HG03460 (cell line): ENCODE data around the gene P2RY4.
A peak's percentile ranks its signal among the peaks of the same experiment; 100 is the strongest.
"Not testable (repeated sequence)": the region's sequence is repeated elsewhere in the genome, so short reads cannot be mapped to it uniquely, and the experiment has no call there.

Source experiments
- ATAC-seq: cut with Tn5 transposase; IDR thresholded peaks from one replicate; pipeline ENCODE4 v1.9.1; 2021; ENCODE audit not compliant: unreplicated experiment

The P2RY4 gene

DNA sequence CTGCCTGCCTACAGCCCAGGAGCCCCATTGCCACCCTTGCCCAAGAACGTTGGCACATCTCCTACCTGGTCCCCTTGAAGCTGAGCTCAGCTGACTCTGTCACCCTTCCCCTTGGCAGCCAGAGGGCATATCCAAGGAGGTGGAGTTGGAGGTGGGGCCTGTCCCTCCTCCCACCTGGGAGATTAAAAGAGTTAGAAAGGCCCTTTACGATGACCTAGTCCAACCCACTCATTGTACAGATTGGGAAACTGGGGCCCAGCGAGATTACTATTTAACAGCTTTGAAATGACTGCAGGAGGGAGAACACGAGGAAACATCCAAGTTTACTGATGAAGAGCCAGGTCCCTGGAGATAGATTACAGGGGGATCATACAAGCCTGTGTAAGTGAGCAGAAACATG lies at the start of gene P2RY4:
TSS of gene P2RY4 (minus strand) at position 101 of the 400 bp plus-strand sequence. CDS start 580 bp downstream, outside the sequence.
- no peak for ATAC-seq

DNA sequence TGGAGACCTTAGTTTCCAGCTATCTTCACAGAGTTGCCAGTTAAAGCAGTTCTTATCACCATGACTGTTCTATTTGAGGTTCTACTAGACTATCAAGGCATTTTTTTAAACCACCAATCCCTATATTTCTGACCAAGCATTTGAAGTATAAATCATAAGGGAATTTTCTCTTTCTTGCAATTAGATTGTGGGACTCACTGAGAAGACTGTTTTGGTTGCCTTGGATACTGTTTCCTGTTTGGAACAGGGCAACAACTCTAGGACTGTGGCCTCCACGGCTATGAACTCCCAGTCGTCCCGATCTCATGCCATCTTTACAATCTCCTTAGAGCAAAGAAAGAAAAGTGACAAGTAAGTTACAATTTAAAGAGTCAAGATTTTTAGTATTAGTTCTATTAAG lies 41.7 kb upstream of the P2RY4 start:
- no peak for ATAC-seq

DNA sequence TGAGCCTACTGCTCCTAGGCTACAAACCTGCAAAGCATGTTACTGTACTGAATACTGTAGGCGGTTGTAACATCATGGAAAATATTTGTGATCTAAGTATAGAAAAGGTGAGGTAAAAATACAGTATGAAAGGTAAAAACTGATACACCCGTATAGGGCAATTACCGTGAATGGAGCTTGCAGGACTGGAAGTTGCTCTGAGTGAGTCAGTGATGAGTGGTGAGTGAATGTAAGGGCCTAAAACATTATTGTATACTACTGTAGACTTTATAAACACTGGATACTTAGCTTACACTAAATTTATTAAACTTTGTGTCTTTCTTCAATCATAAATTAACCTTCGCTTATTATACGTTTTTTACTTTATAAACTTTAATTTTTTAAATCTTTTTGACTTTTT lies 33.6 kb upstream of the P2RY4 start:
- ATAC-seq = no peak

GRCh38 chrX:70292788-70293187 lies 32.8 kb upstream of the P2RY4 start:
- ATAC-seq = no peak

- ATAC-seq = peak; percentile 97
Observed at GRCh38 chrX:70289793-70290770, 30.1 kb upstream of the P2RY4 start, which contains the start of the genes KIF4A and PDZD11. KIF4A (plus strand) TSS chrX:70290104; CDS start chrX:70290459, 355 bp downstream. PDZD11 (minus strand) TSS chrX:70289927; CDS start chrX:70289341, 586 bp downstream.

- ATAC-seq = no peak
Observed at GRCh38 chrX:70289168-70289792, 29.3 kb upstream of the P2RY4 start.

DNA sequence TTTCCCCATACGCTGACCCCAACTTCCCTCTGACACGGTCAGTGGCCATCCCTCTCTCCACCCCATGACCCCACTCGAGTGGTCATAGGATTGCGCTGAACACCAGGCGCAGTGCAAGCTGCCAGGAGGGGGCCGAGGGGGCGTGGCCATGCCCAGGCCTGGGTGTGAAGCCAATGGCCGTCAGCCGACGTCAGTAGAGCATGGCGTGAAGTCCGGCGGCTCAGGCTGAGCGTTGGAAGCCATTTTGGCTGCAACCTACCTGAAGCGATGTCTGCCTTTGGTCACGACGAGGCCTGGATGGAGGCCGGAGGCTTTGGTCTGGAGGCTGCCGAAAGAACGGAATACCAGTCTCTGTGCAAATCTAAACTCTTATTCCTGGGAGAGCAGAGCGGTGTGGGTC lies 21.9 kb upstream of the P2RY4 start, which contains the start of gene RAB41:
TSS of gene RAB41 (plus strand) at position 222 of the 400 bp plus-strand sequence. CDS start at position 268, 46 bp downstream.
- no peak for ATAC-seq

DNA sequence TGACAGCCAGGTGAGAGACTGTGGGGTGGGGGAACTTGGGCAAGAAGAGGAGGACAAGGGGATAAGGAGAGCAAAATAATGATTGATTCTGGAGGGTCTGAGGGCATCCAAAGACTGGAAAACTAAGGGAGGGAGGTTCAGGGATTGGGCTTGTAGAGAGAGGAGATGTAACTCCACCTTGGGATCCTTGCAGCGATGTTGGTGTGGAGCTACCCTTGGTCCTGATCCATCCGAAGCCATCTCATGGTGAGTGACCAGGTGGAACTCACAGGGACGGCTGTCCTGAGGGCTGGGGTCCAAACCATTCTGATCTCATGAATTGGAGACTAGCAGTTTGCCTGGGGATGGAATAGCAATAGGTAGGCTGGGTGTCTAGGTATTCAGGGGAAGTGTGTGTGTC lies 20.6 kb upstream of the P2RY4 start:
- no peak for ATAC-seq

- ATAC-seq = no peak
Observed at GRCh38 chrX:70279081-70279480, 19.1 kb upstream of the P2RY4 start.

- ATAC-seq = not testable (repeated sequence)
Observed at GRCh38 chrX:70274029-70274428, 14.0 kb upstream of the P2RY4 start.

DNA sequence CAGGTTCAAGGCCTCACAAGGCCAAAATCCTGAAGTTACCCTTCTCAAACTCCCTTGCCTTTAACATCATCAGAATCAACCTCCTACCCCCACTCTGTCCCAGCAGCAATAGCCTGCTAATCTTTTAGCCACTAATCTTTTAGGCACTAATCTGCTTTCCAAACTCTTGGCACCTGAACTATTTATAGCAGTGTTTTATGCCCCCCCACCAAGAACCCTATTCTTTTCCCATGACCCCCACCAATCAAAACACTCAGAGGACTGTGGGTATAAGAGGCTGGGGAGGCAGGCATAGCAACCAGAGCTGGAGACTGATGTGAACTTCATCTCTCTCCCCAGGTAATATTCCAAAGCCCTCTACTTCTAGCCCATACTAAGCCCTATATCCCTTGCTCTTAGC lies 8.0 kb upstream of the P2RY4 start, which contains the start of gene ARR3:
TSS of gene ARR3 (plus strand) at position 301 of the 400 bp plus-strand sequence. CDS start 1,052 bp downstream, outside the sequence.
- no peak for ATAC-seq

DNA sequence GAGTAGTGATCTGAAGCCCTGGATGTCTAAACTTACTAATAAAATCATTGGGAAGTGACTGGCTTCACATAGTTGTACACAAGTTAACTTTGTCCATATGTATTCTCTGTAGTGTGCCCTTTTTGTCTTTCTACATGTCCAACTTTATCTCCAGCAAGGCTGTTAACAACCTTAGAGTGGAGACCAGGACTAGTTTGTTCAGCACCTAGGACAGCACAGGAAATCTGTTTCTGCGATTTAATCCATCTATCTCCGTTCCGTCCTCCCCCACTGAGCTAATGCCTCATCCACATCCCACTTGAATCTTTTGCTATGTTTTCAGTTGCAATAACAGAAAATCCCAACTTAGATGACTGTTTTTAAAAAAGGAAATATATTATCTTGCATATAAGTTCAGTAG lies 4.8 kb upstream of the P2RY4 start:
- no peak for ATAC-seq

GRCh38 chrX:70262952-70263567 lies 3.1 kb upstream of the P2RY4 start:
- ATAC-seq = no peak

DNA sequence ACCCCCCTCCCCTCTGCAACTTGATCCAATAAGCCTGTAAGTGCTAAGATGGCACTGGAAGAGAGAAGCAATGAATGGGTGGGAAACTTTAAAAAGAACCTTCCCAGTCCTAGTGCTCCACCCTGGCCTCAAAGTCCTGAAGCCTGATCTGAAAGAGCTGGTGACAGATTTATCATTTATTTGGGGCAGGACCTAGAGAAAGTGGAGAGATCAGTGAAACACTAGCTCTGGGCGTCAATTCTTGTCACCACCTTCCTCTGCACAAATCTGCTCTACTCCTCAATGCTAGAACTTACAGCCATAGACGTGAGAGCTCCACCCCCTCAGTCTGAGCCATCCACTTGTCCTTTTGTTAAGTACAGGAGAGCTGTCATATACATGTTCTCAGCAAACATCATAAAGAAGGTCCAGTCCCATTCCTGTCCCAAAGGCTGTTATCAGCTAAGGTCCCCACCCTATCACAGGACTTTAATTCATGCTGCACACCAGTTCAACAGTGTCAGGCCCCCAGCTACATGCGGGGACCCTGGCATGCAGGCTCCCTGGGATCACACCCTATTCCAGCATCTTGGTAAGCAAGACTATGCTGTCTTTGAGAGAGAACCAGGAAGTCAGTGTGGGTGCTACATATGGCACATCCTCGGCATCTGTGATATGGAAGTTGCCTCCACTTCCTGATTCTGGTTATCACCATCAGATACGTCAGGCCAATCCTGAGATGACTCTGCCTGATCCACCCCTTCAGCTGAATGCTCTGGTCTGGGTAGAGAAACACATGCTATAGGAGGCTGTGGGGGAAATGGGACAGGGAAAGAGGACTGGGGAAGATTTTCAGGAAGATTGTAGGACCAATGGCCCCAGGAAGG lies 2.3 kb downstream of the P2RY4 start:
- no peak for ATAC-seq

- ATAC-seq = no peak
Observed at GRCh38 chrX:70255452-70255851, 4.6 kb downstream of the P2RY4 start.

- no peak for ATAC-seq
Observed at GRCh38 chrX:70254909-70255308, 5.1 kb downstream of the P2RY4 start.

- ATAC-seq = no peak
Observed at GRCh38 chrX:70254063-70254400, 6.0 kb downstream of the P2RY4 start.

DNA sequence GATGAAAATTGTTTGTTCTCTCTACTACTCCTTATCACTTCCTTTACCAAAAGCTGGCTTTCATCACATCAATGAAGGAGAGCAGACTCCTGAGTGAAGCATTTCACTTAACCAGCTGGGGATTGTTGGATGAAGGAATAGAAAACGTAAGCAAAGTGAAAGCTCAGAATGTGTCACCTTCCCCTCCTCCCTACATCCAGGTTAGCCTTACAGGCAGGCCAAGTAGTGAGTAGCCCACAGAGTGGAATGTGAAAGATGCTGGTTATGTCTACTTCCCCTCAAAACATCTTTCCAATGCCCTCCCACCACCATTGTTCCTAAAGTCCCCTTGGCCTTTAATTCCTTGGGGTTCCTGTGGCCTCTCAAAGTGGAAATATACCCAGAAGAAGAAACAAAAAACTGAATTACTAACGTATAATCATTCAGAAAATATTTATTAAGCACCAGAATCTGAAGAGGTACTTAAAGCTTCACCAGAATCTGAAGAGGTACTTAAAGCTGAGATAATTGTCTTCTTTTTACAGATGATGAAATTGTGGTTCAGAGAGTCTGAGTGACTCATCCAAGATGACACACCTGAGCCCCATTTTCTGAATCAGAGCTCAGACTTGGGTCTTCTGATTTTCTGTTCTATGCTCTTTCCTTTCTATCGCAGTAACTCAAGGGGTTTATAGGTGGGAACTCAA lies 6.5 kb downstream of the P2RY4 start:
- ATAC-seq = no peak

DNA sequence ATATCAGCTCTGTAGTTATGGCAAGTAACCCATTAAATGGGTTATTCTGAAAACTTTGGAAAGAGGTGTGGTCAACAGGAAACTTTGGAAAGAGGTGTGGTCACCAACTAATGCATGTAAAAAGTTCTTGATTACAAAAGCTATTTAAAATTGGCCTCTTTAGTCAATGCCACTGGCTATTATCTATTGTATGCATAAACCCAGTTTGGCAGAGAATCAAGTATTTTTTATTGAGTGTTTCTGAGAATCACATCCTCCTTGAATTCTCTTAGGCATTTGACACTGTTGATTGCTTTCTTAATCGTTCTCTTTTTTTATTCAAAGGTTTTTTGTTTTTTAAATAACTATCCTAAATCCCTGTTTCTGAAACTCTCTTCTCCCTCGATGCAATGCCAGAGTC lies 7.5 kb downstream of the P2RY4 start:
- ATAC-seq = no peak

- no peak for ATAC-seq
Observed at GRCh38 chrX:70247252-70247651, 12.8 kb downstream of the P2RY4 start.
